Kidney epithelial cell (primary cell): ENCODE data around the gene C5orf22. TPM values are rescaled to one million over a fixed set of nuclear protein-coding genes. Genes with fewer than 3 reads are reported as not detected.

Source experiments
- DNase-seq: peaks from one replicate; pipeline ENCODE4 v3.0.0-alpha.2; 2010; ENCODE audit warnings: low read depth
- H3K27me3 ChIP-seq: 2 replicates; pipeline ENCODE4 v1.6.0; 2011; ENCODE audit warnings: low read length; ENCODE audit not compliant: control insufficient read depth, insufficient read depth
- H3K36me3 ChIP-seq: 2 replicates; pipeline ENCODE4 v1.5.1; 2011; ENCODE audit warnings: low read length; ENCODE audit not compliant: control insufficient read depth, insufficient read depth
- H3K4me3 ChIP-seq: 2 replicates; pipeline ENCODE4 v1.5.1; 2011; ENCODE audit warnings: low read depth, mild to moderate bottlenecking, control low read depth, low read length
- total RNA-seq: library from RNA; depleted of rRNA; stranded (reverse); fragments of >200 nt; gene quantifications from 2 replicates; pipeline ENCODE4 v1.2.3, GENCODE V29; 2015
- TF ChIP-seq, protein P1 (sequence below): IDR thresholded peaks from 2 replicates; pipeline ENCODE4 v1.5.1; 2011; ENCODE audit warnings: mild to moderate bottlenecking, moderate library complexity, low read length, control low read depth, inconsistent platforms; ENCODE audit not compliant: insufficient read depth, poor library complexity, severe bottlenecking

C5orf22 gene
- total RNA-seq: 23.6 and 23.7 TPM in 2 replicates

DNA sequence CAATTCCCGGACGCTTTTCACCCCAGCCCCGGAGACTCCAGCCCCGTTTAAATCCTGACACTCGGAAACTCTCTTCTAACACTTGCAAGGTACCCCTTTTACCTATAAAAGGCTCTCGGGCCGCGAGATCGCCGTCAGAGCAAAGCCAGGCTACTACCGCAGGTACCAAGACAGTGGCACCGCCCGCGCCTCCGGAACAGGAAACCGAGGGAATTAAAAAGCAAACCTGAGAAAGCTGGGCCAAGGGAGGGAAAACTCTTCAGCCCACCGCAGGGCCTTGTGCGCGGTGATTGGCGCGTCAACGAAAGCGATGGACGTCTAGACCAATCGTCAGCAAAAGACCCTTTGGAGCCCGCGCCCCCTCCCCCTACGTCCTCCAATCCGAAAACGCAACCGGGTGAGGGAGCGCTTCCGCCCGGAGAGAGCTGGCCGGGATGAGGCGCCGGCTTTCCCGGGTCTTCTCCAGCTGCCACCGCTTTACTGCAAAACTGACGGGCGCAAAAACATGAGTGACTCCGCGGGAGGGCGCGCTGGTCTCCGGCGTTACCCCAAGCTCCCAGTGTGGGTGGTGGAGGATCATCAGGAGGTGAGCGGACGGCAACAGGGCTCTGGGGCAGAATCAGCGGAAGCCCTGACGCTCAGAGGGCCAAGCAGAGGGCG lies at the start of gene C5orf22, which contains the start of gene DROSHA:
TSS of gene C5orf22 (plus strand) at position 414 of the 660 bp plus-strand sequence. CDS start at position 506, 92 bp downstream.
TSS of gene DROSHA (minus strand) at position 206 of the 660 bp plus-strand sequence. CDS start 3,034 bp downstream, outside the sequence.
- peak; percentile 83 for DNase-seq
- Histone ChIP-seq H3K36me3 (no peaks in the 10 kb centered on the region), H3K27me3 (no peaks in the 10 kb centered on the region), H3K4me3 (peak within 1 kb of the TSS; percentile 91)
- TF ChIP-seq, protein P1, sequence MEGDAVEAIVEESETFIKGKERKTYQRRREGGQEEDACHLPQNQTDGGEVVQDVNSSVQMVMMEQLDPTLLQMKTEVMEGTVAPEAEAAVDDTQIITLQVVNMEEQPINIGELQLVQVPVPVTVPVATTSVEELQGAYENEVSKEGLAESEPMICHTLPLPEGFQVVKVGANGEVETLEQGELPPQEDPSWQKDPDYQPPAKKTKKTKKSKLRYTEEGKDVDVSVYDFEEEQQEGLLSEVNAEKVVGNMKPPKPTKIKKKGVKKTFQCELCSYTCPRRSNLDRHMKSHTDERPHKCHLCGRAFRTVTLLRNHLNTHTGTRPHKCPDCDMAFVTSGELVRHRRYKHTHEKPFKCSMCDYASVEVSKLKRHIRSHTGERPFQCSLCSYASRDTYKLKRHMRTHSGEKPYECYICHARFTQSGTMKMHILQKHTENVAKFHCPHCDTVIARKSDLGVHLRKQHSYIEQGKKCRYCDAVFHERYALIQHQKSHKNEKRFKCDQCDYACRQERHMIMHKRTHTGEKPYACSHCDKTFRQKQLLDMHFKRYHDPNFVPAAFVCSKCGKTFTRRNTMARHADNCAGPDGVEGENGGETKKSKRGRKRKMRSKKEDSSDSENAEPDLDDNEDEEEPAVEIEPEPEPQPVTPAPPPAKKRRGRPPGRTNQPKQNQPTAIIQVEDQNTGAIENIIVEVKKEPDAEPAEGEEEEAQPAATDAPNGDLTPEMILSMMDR: no peak

DNA sequence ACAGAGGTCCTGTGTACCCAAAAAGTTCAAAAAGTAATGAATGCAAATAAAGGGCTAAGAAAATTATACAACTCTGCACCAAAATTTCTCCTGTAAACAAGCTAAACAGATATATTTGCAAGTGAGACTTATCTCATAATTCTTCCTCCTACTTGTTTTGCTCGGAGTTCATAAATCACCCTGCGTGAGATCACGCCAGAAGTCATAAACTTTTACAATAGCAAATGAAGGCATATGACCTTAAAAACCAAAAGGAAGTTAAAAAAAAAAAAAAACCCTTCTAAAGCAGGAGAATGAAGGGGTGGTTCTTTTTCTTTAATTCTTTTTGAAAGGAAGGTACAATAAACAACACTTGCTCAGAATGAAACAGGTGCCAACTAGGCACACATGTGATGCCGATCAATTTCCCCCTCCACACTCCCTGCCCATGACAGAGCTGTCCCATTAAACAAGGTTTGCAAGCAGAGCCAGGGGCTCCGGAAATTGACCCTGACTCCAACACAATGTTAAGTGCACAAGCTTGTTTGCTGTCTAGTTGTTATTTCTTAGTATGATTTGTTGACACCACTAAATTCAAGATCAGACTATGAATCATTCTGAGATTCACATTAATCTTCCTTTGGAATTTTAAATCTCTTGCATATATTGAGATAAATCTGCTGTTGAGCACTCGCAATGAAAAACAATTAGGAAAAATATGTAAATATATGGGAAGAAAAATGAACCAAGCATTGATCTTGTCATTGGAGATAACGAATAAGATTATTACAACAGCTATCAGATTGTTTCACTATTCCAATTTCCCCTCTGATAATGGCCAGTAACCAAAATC lies 46.5 kb upstream of the C5orf22 start:
- TF ChIP-seq, protein P1: no peak
- H3K36me3 ChIP-seq: no peaks in the 10 kb centered on the region

DNA sequence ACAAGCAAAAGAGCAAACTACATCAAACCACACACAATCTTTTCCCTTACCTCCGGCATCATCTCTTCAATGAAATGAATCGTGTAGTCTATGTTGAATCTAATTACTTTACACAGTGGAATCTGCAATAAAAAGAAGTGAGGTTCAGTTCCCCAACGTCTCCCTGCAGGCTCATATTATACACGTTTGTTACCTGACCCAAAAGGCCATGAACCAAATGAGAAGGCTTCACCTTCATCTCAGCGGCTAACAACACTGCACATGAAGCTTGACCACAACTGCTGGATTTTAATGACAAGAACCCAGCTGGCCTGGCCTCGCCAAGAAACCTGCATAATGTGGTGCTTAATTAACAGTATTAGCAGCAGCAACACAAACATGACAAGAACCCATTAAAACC lies 45.7 kb upstream of the C5orf22 start:
- no peak overlapping the region for H3K4me3 ChIP-seq

More for the DNA sequence above, 46.5 kb upstream of the C5orf22 start:
- DNase-seq: no peak
- H3K4me3 ChIP-seq: no peak overlapping the region
- H3K27me3 ChIP-seq: no peaks in the 10 kb centered on the region

DNA sequence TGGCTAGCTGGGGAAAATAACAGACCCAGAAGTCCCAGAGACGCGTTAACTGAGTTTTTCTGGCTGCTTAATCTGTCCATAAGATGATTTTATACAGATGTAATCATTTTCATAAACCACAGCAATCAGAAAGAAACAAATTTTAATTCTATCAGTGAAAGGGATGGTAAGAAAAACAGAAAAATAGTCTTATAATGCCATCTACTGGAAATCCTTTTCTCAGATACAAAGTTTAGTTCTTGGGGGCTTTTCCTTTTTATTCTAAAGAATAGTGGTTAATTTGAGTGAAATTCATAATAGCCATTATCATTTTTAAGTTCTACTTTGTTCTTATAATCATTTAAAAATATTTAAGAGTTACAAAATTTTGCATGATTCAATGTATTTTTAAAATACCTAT lies 44.6 kb upstream of the C5orf22 start:
- Histone ChIP-seq H3K27me3 (no peaks in the 10 kb centered on the region), H3K4me3 (no peak overlapping the region), H3K36me3 (no peaks in the 10 kb centered on the region)
- no peak for DNase-seq
- TF ChIP-seq, protein P1: no peak

More for the DNA sequence above, 45.7 kb upstream of the C5orf22 start:
- H3K27me3 ChIP-seq: no peaks in the 10 kb centered on the region
- DNase-seq: no peak
- H3K36me3 ChIP-seq: no peaks in the 10 kb centered on the region
- TF ChIP-seq, protein P1: no peak

DNA sequence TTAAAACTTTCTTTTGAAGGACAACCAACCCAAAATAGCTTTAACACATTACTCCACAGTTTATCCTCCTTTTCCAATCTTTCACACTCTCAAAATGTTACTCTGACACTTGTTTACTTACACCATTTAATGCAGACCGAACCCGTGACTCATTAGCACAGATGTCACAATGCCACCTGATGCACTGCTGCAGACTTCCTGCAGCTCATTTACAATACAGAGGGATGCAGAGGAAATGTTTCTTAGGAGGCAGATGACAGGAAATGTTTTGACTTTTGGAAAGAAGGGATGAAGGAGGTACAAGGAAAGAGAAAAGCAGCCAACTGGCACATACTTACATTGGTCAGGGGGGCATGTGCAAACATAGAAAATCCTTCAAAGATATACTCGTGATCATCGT lies 39.2 kb upstream of the C5orf22 start:
- Histone ChIP-seq H3K36me3 (peaks cover 5% of the 10 kb centered on the region), H3K4me3 (no peak overlapping the region), H3K27me3 (no peaks in the 10 kb centered on the region)
- TF ChIP-seq, protein P1: no peak
- no peak for DNase-seq
